ENCODE measurements around the gene SEC23B. TPM values are rescaled to one million over a fixed set of nuclear protein-coding genes. Genes with fewer than 3 reads are reported as not detected.

SEC23B gene
- total RNA-seq, 1 experiment from 2014 or later = 139 TPM

GRCh38 chr20:18577942-18578341 is 70.2 kb downstream of the SEC23B start:
- no peak for TF ChIP-seq CTCF (IDR thresholded peaks at IDR 0.05; ENCODE audit: unreplicated experiment)
- intact Hi-C loops (cut with micrococcal nuclease) = no loop called here
- ChIA-PET POLR2A (interaction anchor here (1.4 to 2.3 kb wide), 2 partner anchors 10 to 11 kb away, joined by 5 to 10 read pairs; partner anchors contain the start of gene SMIM26), CTCF (interaction anchor here (1.0 kb wide), 1 partner anchor 18 kb away, joined by 3 read pairs; no protein-coding TSS in a partner anchor)
- DNase-seq (ENCODE audit: unreplicated experiment) = no peak
- Mint-ChIP-seq H3K36me3 (ENCODE audit: insufficient read depth, unreplicated experiment) (no peaks in the 10 kb centered on the region), H3K4me3 (ENCODE audit: unreplicated experiment) (no peak overlapping the region), H3K4me1 (ENCODE audit: insufficient read depth, unreplicated experiment) (no peaks in the 10 kb centered on the region), H3K9me3 (ENCODE audit: unreplicated experiment) (no peaks in the 10 kb centered on the region), H3K27me3 (ENCODE audit: insufficient read depth, unreplicated experiment) (no peaks in the 10 kb centered on the region), H3K27ac (ENCODE audit: low read depth, unreplicated experiment) (no peak overlapping the region)
- no TSS peak for BruUV-seq (replicated peaks)

GRCh38 chr20:18578581-18578980 is 70.8 kb downstream of the SEC23B start:
- BruUV-seq (replicated peaks) = no TSS peak
- Mint-ChIP-seq H3K4me1 (ENCODE audit: insufficient read depth, unreplicated experiment) (no peaks in the 10 kb centered on the region), H3K4me3 (ENCODE audit: unreplicated experiment) (no peak overlapping the region), H3K27ac (ENCODE audit: low read depth, unreplicated experiment) (peak overlapping the region; percentile 70), H3K9me3 (ENCODE audit: unreplicated experiment) (no peaks in the 10 kb centered on the region), H3K27me3 (ENCODE audit: insufficient read depth, unreplicated experiment) (no peaks in the 10 kb centered on the region), H3K36me3 (ENCODE audit: insufficient read depth, unreplicated experiment) (no peaks in the 10 kb centered on the region)
- DNase-seq (ENCODE audit: unreplicated experiment) = no peak
- CTCF ChIA-PET = interaction anchor here (1.1 to 2.0 kb wide), 2 partner anchors 9 to 143 kb away, joined by 8 to 11 read pairs; no protein-coding TSS in a partner anchor
- intact Hi-C loops (cut with micrococcal nuclease) = no loop called here
- POLR2A ChIA-PET = interaction anchor here (1.4 to 2.3 kb wide), 2 partner anchors 10 to 11 kb away, joined by 5 to 10 read pairs; partner anchors contain the start of gene SMIM26
- TF ChIP-seq CTCF (IDR thresholded peaks at IDR 0.05; ENCODE audit: unreplicated experiment) = no peak

- Mint-ChIP-seq H3K9me3 (ENCODE audit: unreplicated experiment) (no peaks in the 10 kb centered on the region), H3K36me3 (ENCODE audit: insufficient read depth, unreplicated experiment) (peaks cover 6% of the 10 kb centered on the region), H3K4me1 (ENCODE audit: insufficient read depth, unreplicated experiment) (peaks cover 6% of the 10 kb centered on the region), H3K27me3 (ENCODE audit: insufficient read depth, unreplicated experiment) (no peaks in the 10 kb centered on the region), H3K4me3 (ENCODE audit: unreplicated experiment) (no peak overlapping the region), H3K27ac (ENCODE audit: low read depth, unreplicated experiment) (no peak overlapping the region)
- ChIA-PET POLR2A (interaction anchor here (1.2 to 2.3 kb wide), 2 partner anchors 10 to 12 kb away, joined by 3 to 10 read pairs; partner anchors contain the start of gene SMIM26), CTCF (interaction anchor here (0.6 to 2.0 kb wide), 4 partner anchors 9 to 1585 kb away, joined by 3 to 8 read pairs (median 4); partner anchors contain the start of gene DTD1)
- intact Hi-C loops (cut with micrococcal nuclease) = no loop called here
- BruUV-seq (replicated peaks) = no TSS peak
- DNase-seq (ENCODE audit: unreplicated experiment) = no peak
- no peak for TF ChIP-seq CTCF (IDR thresholded peaks at IDR 0.05; ENCODE audit: unreplicated experiment)
Observed at GRCh38 chr20:18580012-18580411, 72.3 kb downstream of the SEC23B start.

GRCh38 chr20:18585134-18585533 is 77.4 kb downstream of the SEC23B start:
- no TSS peak for BruUV-seq (replicated peaks)
- ChIA-PET POLR2A (interaction anchor here (0.6 to 2.0 kb wide), 9 partner anchors 9 to 602 kb away, joined by 3 to 9 read pairs (median 5); partner anchors contain the start of genes SMIM26 and ZNF133), CTCF (interaction anchor here (0.6 to 1.0 kb wide), 9 partner anchors 11 to 1207 kb away, joined by 3 to 5 read pairs (median 4); no protein-coding TSS in a partner anchor)
- no peak for TF ChIP-seq CTCF (IDR thresholded peaks at IDR 0.05; ENCODE audit: unreplicated experiment)
- no peaks in the 10 kb centered on the region for H3K27me3 Mint-ChIP-seq (ENCODE audit: insufficient read depth, unreplicated experiment)
- peaks cover 6% of the 10 kb centered on the region for H3K36me3 Mint-ChIP-seq (ENCODE audit: insufficient read depth, unreplicated experiment)
- H3K4me1 Mint-ChIP-seq (ENCODE audit: insufficient read depth, unreplicated experiment) = peaks cover 18% of the 10 kb centered on the region
- peak; percentile 48 for DNase-seq (ENCODE audit: unreplicated experiment)
- intact Hi-C loops (cut with micrococcal nuclease) = loop anchor here (5.0 kb wide), 1 partner anchor 118 kb away; the partner anchor contains the start of genes DZANK1 and POLR3F
- H3K27ac Mint-ChIP-seq (ENCODE audit: low read depth, unreplicated experiment) = no peak overlapping the region
- H3K4me3 Mint-ChIP-seq (ENCODE audit: unreplicated experiment) = no peak overlapping the region
- no peaks in the 10 kb centered on the region for H3K9me3 Mint-ChIP-seq (ENCODE audit: unreplicated experiment)

Data from MCF 10A (cell line).